GM12891 (cell line): ENCODE results near the gene RNF144A.

ENCODE experiments used
- PAX5 ChIP-seq: IDR thresholded peaks from 2 replicates; pipeline ENCODE4 v1.6.1; 2011; ENCODE audit warnings: low read length, moderate library complexity, mild to moderate bottlenecking; ENCODE audit not compliant: insufficient read depth, severe bottlenecking
- POLR2A ChIP-seq: IDR thresholded peaks from 2 replicates; pipeline ENCODE4 v1.6.1; 2011; ENCODE audit warnings: low read depth, low read length, control low read depth
- POLR2AphosphoS5 ChIP-seq: IDR thresholded peaks from 2 replicates; pipeline ENCODE4 v1.6.1; 2011; ENCODE audit warnings: low read depth, low read length, control low read depth
- POU2F2 ChIP-seq: IDR thresholded peaks from 2 replicates; pipeline ENCODE4 v1.6.1; 2011; ENCODE audit warnings: low read depth, mild to moderate bottlenecking, control low read depth, low read length, moderate library complexity
- SPI1 ChIP-seq: IDR thresholded peaks from 2 replicates; pipeline ENCODE4 v1.6.1; 2011; ENCODE audit warnings: low read depth, low read length, control low read depth
- TAF1 ChIP-seq: IDR thresholded peaks from 2 replicates; pipeline ENCODE4 v1.6.1; 2011; ENCODE audit warnings: low read depth, low read length, control low read depth

- TF ChIP-seq POLR2A (no peak), POLR2AphosphoS5 (no peak), TAF1 (no peak), PAX5 (no peak), POU2F2 (no peak), SPI1 (no peak)
Measured at GRCh38 chr2:6982934-6983589, 65.8 kb downstream of the RNF144A start.
